Spleen (tissue), 11 donors: ENCODE measurements around the gene EIF4B. TPM values are rescaled to one million over a fixed set of nuclear protein-coding genes. Genes with fewer than 3 reads are reported as not detected.

Source experiments
- DNase-seq: peaks from one replicate; pipeline ENCODE4 v3.0.0-alpha.2; 2020
- H3K27ac ChIP-seq, 8 donors: fragments of 200-600 bp; sonication (generic) in 7 of 8; 1 replicate in 4 of 8; 2 replicates in 4 of 8; pipeline versions ENCODE4 v1.5.0 to v1.8.0; 2016 to 2021; ENCODE audit warnings: inconsistent platforms in 4 of 8, mild to moderate bottlenecking in 4 of 8, moderate library complexity in 1 of 8
- H3K27me3 ChIP-seq, 7 donors: fragments of 200-600 bp; sonication (generic) in 6 of 7; replicated peaks in 1 of 7; 1 replicate in 4 of 7; 2 replicates in 3 of 7; pipeline versions ENCODE4 v1.5.0 to v1.8.0; 2016 to 2021; ENCODE audit warnings: inconsistent platforms in 3 of 7, mild to moderate bottlenecking in 1 of 7
- H3K36me3 ChIP-seq, 6 donors: fragments of 200-600 bp; sonication (generic) in 5 of 6; 1 replicate in 4 of 6; 2 replicates in 2 of 6; pipeline versions ENCODE4 v1.5.0 to v1.8.0; 2016 to 2021; ENCODE audit warnings: inconsistent platforms in 2 of 6
- H3K4me1 ChIP-seq, 6 donors: fragments of 200-600 bp; sonication (generic) in 5 of 6; 1 replicate in 3 of 6; 2 replicates in 3 of 6; pipeline versions ENCODE4 v1.5.0 to v1.8.0; 2016 to 2021; ENCODE audit warnings: inconsistent platforms in 3 of 6
- H3K4me3 ChIP-seq, 8 donors: fragments of 200-600 bp; sonication (generic) in 7 of 8; 1 replicate in 4 of 8; 2 replicates in 4 of 8; pipeline versions ENCODE4 v1.5.0 to v1.8.0; 2016 to 2021; ENCODE audit warnings: inconsistent platforms in 4 of 8, mild to moderate bottlenecking in 4 of 8, moderate library complexity in 2 of 8
- H3K9me3 ChIP-seq, 8 donors: fragments of 200-600 bp; sonication (generic) in 7 of 8; 1 replicate in 4 of 8; 2 replicates in 4 of 8; pipeline versions ENCODE4 v1.5.0 to v1.8.0; 2016 to 2021; ENCODE audit warnings: inconsistent platforms in 4 of 8
- POLR2A ChIP-seq, 3 donors: fragments of 450-650 bp; IDR thresholded peaks; one replicate each; pipeline ENCODE4 v1.5.1; 2017; ENCODE audit warnings: antibody characterized with exemption in 3 of 3, mild to moderate bottlenecking in 1 of 3
- POLR2AphosphoS5 ChIP-seq, 3 donors: sonication (generic); formaldehyde crosslinking; IDR thresholded peaks; one replicate each; pipeline ENCODE4 v1.5.1; 2017; ENCODE audit warnings: antibody characterized with exemption in 3 of 3
- WGBS, 5 donors: extraction: QIAGEN DNeasy Blood & Tissue Kit in 3 of 5; methylation state at CpG; one replicate each; pipeline versions ENCODE4 v1.1.5 to v1.1.7; 2013 to 2018; 5-methylcytosine and 5-hydroxymethylcytosine counted together
- intact Hi-C: fragments of 100-400 bp; cut with DNase I; formaldehyde crosslinking; loops from one replicate; pipeline ENCODE4 v1.15.0; 2023; ENCODE audit warnings: low total_unique reads
- polyA plus RNA-seq, 3 donors: library from polyadenylated mRNA; stranded (reverse); fragments of 200-250 nt; gene quantifications; one replicate each; pipeline ENCODE4 v1.2.1, GENCODE V29; 2013
- total RNA-seq, 7 donors: library from RNA; depleted of rRNA in 3 of 7; stranded (reverse); fragments of >200 nt in 3 of 7; fragmentation: NEBNext Ultra II Directional in 4 of 7; extraction: Animal tissue kit (Norgen Biotek cat#: 25700) in 4 of 7; gene quantifications; one replicate each; pipeline versions ENCODE4 v1.1.0 to v1.2.1, GENCODE V29; 2016 to 2021
- TF ChIP-seq, protein P1 (sequence below), 11 experiments: fragments of 200-600 bp in 7 of 11; fragments of 450-650 bp in 4 of 11; sonication (generic) in 4 of 11; IDR thresholded peaks in 8 of 11; conservative IDR thresholded peaks in 3 of 11; 1 replicate in 7 of 11; 2 replicates in 4 of 11; pipeline versions ENCODE4 v1.4.0 to v1.8.0; 2016 to 2021; ENCODE audit warnings: antibody characterized with exemption in 11 of 11, inconsistent platforms in 4 of 11, mild to moderate bottlenecking in 1 of 11
- donor health status: healthy with polysubstance abuse.
- donor health status: DM: no; HTN: no; CAD: no; lungs with moderate emphysema.
- donor health status: DM: no; HTN: no; CAD: no.
- donor health status: Bipolar disorder and iron deficiency.
- donor health status: healthy.
- donor health status: DM: no; HTN: no; CAD: no.
- donor health status: DM: yes; HTN: yes; CAD: no.

Gene EIF4B
- total and polyA plus RNA-seq, 10 donors: 105 to 490 (median 398) TPM

DNA sequence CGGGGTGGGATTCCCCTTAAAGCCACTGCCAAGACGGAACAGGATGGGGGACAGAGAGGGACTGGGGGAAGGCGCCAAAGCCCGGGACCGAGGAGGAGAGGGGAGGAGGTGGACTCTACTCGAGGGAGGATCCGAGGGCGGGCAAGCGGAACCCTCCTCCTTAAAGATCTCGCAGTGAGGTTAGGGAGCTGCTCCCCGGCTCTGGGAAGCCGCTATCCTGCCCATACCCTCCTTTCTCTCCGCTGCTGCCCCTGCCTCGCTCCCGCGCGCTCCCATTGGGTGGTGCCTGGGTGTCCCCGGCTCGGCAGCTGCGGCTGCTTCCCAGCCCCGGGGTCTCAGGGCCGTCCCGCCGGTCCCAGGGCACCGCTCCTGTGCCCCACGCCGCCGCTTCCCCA lies 40.9 kb upstream of the EIF4B start:
- TF ChIP-seq POLR2A (IDR thresholded peaks at IDR 0.05): no peak
- TF ChIP-seq, protein P1, sequence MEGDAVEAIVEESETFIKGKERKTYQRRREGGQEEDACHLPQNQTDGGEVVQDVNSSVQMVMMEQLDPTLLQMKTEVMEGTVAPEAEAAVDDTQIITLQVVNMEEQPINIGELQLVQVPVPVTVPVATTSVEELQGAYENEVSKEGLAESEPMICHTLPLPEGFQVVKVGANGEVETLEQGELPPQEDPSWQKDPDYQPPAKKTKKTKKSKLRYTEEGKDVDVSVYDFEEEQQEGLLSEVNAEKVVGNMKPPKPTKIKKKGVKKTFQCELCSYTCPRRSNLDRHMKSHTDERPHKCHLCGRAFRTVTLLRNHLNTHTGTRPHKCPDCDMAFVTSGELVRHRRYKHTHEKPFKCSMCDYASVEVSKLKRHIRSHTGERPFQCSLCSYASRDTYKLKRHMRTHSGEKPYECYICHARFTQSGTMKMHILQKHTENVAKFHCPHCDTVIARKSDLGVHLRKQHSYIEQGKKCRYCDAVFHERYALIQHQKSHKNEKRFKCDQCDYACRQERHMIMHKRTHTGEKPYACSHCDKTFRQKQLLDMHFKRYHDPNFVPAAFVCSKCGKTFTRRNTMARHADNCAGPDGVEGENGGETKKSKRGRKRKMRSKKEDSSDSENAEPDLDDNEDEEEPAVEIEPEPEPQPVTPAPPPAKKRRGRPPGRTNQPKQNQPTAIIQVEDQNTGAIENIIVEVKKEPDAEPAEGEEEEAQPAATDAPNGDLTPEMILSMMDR (IDR thresholded peaks at IDR 0.05 in 8 of 11, conservative IDR thresholded peaks at IDR 0.05 in 3 of 11): no peak
- TF ChIP-seq POLR2AphosphoS5 (IDR thresholded peaks at IDR 0.05): no peak
- peak overlapping the region in 7 of 8 donors; percentile 61 to 81 (median 75) for H3K27ac ChIP-seq
- no peak for DNase-seq
- H3K4me3 ChIP-seq: peak overlapping the region in 2 of 8 donors; percentile 26 to 39
- WGBS, 5 donors: 8 to 18% (median 10%) methylated on average over 22 to 28 of the region's 28 CpGs
- intact Hi-C loops: no loop called here
- peaks cover 0 to 5% (median 0%) of the 10 kb centered on the region in 6 donors for H3K4me1 ChIP-seq
- no peaks in the 10 kb centered on the region for H3K36me3 ChIP-seq
- H3K9me3 ChIP-seq: no peaks in the 10 kb centered on the region
- peaks cover 0 to 40% (median 15%) of the 10 kb centered on the region in 7 donors for H3K27me3 ChIP-seq

DNA sequence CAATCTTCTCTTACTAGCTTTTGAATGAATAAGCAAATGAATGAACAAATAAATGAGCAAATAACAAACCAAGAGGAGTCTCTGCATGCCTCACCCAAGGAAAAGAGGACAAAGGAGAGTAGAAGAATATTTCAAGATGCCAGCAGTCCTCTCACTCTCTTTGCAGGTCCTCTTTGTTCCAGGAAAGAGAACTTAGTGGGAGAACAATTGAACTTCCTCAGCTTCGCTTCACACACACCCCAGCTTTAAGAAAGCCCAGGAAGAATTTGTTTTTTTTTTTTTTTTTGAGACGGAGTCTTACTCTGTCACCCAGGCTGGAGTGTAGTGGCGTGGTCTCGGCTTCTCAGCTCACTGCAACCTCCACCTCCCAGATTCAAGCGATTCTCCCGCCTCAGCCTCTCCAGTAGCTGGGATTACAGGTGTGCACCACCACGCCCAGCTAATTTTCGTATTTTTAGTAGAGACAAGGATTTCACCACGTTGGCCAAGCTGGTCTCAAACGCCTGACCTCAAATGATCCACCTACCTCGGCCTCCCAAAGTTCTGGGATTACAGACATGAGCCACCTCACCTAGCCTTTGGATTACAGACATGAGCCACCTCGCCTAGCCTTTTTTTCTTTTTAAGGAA lies 37.0 kb upstream of the EIF4B start:
- WGBS, 5 donors: 74 to 84% (median 81%) methylated on average over 12 of the region's 12 CpGs
- no peaks in the 10 kb centered on the region for H3K36me3 ChIP-seq
- no peak for DNase-seq

DNA sequence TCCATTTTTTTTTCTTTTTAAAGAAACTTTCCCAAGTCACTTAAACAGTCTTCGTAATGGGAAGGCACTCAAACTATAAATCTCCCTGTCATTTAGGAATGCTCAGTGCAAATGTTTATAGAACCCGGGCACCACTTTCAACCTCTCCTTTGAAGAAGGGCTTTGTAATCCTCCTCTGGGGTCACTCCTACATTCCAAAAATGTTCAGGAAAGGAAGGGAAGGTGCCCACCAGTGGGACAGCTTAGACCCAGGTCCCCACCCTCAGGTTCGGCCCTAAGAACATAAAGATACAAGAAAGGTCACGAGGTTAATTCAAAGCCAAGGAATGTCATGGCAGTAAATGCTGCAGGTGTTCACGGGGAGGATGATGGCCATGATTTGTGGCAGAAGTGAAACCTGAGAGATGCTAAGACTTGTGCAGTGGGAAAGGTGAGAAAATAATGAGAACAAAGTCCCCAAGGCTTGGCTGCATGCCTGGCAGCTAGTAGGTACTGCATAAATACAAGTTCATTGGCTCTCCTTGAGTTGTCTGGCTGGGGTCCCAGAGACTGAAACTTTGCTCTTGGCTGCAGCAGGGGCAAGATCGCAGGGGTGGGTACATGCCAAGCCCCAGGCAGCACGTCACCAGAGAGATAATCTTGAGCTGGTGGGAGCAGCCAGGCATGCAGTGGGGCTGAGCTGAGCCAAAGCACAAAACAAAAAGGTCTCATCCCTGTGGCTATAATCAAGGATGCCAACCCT lies 36.3 kb upstream of the EIF4B start:
- Histone ChIP-seq H3K4me3 (no peak overlapping the region), H3K27me3 (peaks cover 0 to 21% (median 14%) of the 10 kb centered on the region in 7 donors), H3K36me3 (no peaks in the 10 kb centered on the region), H3K4me1 (peaks cover 0 to 8% (median 1%) of the 10 kb centered on the region in 6 donors), H3K9me3 (no peaks in the 10 kb centered on the region), H3K27ac (no peak overlapping the region)
- 63 to 85% (median 75%) methylated on average over 6 to 7 of the region's 7 CpGs for WGBS, 5 donors
- intact Hi-C loops: loop anchor here (10.0 kb wide), 1 partner anchor 385 kb away; no protein-coding TSS in a partner anchor
- TF ChIP-seq POLR2AphosphoS5 (IDR thresholded peaks at IDR 0.05) (no peak), POLR2A (IDR thresholded peaks at IDR 0.05) (no peak)
- TF ChIP-seq, protein P1 (IDR thresholded peaks at IDR 0.05 in 8 of 11, conservative IDR thresholded peaks at IDR 0.05 in 3 of 11): no peak
- no peak for DNase-seq

More for the DNA sequence above, 37.0 kb upstream of the EIF4B start:
- no peak for TF ChIP-seq POLR2AphosphoS5 (IDR thresholded peaks at IDR 0.05)
- TF ChIP-seq, protein P1 (IDR thresholded peaks at IDR 0.05 in 8 of 11, conservative IDR thresholded peaks at IDR 0.05 in 3 of 11): no peak
- TF ChIP-seq POLR2A (IDR thresholded peaks at IDR 0.05): no peak
- intact Hi-C loops: no loop called here
- H3K4me3 ChIP-seq: no peak overlapping the region
- peaks cover 0 to 28% (median 15%) of the 10 kb centered on the region in 7 donors for H3K27me3 ChIP-seq
- H3K4me1 ChIP-seq: peaks cover 0 to 5% (median 0%) of the 10 kb centered on the region in 6 donors
- H3K9me3 ChIP-seq: no peaks in the 10 kb centered on the region
- no peak overlapping the region for H3K27ac ChIP-seq
